GM18502 (cell line): ENCODE results near the gene PLXDC1.
"Not testable (repeated sequence)": the region's sequence is repeated elsewhere in the genome, so short reads cannot be mapped to it uniquely, and the experiment has no call there.

Experiments used
- ATAC-seq: cut with Tn5 transposase; IDR thresholded peaks from one replicate; pipeline ENCODE4 v1.9.1; 2021; ENCODE audit warnings: mild to moderate bottlenecking; ENCODE audit not compliant: unreplicated experiment, poor library complexity

The PLXDC1 gene

DNA sequence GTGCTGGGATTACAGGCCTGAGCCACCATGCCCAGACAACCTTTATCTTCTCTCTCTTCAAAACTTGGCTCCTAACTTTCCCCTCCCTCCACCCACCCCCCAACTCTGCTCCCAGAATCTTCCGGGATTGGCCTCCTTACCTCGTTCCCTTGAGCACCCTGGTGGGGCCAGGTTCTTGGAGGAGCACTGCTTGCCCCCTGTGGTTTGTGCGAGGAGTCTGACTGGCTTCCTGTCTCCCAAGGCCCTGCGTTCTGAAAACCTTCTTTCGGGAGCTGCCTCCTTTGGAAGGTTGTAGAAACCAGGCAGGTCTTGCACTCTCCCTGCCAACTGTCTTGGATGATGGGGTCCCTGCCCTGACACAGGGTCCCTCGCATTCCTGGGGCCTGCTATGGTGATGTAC lies 19.8 kb downstream of the PLXDC1 start:
- no peak for ATAC-seq

DNA sequence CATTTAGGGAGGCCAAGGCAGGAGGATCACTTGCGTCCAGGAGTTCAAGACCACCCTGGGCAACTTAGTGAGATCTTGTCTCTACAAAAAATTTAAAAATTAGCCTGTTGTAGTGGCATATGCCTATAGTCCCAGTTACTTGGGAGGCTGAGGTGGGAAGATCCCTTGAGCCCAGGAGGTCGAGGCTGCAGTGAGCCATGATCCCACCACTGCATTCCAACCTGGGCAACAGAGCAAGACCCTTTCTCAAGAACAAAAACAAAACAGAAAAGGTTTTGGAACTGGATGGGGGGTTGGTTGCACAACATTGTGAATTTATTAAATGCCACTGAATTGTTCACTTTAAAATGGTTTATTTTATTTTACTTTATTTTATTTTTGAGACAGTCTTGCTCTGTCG lies 21.2 kb downstream of the PLXDC1 start:
- no peak for ATAC-seq

DNA sequence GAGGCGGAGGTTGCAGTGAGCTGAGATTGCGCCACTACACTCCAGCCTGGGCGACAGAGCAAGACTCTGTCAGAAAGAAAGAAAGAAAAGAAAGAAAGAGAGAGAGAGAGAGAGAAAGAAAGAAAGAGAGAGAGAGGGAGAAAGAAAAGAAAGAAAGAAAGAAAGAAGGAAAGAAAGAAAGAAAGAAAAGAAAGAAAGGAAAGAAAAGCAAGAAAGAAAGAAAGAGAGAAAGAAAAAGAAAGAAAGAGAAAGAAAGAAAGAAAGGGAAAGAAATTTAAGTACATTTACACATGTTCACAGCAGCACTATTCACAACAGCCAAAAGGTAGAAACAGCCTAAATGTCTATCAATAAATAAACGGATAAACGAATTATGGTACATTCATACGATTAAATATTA lies 21.9 kb downstream of the PLXDC1 start:
- ATAC-seq: not testable (repeated sequence)

DNA sequence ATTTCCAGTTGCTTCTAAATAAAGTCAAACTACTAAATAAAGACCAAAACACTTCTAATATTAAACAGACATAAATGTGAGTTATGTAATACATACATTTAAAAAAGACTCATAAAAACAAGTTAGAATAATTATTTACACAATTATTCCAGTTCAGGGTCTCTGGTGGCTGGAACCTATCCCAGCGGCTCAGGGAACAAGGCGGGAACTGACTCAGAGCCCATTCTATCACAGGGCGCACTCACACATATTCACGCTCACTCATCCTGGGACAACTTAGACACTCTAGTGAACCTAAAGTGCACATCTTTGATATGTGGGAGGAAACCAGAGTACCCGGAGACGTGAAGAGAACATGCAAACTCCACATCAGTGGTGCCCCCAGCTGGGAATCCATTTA lies 25.0 kb downstream of the PLXDC1 start:
- ATAC-seq: no peak

DNA sequence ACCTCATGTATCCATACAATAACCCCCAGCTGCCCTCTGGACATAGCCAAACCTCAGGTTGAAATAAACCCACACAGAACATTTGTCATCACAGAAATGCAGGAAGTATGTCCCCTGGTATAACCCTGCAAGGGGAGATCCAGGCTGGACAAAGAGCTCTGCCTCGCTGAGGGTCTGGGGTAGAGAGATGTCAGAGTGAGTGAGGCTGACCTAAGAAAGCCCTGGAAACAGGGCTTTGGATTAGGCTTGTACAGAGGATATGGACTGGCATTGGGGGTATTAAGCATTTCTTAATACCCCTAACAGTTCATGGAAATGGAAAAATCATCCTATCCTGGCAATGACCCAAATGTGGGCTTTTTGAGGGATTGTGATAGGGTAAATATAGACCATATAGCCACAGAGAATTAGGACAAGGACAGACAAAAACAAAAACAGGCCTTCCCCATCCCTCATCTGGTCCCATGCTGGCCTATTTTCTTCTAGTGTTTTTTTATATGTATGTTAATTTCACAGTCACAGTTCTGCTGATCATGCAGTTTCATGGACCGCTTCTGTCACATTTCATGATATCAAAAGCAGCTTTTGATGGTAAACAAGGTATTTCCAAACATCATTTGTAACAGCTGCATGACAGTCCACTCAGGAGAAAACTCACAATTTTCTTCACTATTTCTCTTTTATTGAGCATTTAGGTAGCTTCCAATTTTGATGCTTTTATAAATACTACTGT lies 26.1 kb downstream of the PLXDC1 start:
- no peak for ATAC-seq

DNA sequence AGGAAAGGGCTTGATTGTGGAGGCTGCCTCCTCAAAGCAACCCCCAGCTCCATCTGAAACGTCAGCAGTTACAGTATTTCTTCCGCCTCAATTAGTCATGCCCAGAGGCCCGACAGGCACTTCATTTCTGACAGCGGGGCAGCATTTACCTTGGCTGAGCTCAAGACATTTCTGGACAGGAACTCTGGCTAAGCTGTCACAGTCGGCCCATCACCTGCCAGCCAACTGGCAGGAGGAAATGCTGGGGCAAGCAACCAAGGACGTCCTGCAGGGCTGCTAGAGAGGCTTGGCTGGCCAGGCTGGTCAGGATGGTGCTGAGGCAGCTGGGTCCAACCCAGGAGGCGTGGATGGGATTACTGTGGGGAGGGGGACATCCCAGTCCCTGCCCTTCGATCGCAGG lies 27.8 kb downstream of the PLXDC1 start:
- ATAC-seq: no peak

DNA sequence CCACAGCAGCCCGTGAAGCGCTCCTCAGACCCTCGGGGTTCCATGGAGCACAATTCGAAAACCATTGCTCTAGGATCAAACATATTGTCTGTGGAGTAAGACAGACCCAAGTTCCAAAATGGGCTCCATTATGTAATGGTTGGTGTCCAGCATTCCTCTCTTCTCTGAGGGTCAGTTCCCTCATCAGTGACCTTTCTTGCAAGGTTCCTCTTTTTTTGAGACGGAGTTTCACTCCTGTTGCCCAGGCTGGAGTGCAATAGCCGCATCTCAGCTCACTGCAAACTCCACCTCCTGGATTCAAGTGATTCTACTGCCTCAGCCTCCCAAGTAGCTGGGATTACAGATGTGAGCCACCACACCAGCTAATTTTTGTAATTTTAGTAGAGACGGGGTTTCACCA lies 28.4 kb downstream of the PLXDC1 start:
- ATAC-seq: no peak

DNA sequence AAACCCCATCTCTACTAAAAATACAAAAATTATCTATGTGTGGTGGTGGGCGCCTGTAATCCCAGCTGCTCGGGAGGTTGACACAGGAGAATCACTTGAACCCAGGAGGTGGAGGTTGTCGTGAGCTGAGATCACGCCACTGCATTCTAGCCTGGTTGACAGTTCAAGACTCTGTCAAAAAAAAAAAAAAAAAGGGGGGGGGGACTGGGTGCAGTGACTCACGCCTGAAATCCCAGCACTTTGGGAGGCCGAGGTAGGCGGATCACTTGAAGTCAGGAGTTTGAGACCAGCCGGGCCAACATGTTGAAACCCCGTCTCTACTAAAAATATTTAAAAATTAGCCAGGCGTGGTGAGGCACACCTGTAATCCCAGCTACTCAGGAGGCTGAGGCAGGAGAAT lies 29.5 kb downstream of the PLXDC1 start:
- not testable (repeated sequence) for ATAC-seq

DNA sequence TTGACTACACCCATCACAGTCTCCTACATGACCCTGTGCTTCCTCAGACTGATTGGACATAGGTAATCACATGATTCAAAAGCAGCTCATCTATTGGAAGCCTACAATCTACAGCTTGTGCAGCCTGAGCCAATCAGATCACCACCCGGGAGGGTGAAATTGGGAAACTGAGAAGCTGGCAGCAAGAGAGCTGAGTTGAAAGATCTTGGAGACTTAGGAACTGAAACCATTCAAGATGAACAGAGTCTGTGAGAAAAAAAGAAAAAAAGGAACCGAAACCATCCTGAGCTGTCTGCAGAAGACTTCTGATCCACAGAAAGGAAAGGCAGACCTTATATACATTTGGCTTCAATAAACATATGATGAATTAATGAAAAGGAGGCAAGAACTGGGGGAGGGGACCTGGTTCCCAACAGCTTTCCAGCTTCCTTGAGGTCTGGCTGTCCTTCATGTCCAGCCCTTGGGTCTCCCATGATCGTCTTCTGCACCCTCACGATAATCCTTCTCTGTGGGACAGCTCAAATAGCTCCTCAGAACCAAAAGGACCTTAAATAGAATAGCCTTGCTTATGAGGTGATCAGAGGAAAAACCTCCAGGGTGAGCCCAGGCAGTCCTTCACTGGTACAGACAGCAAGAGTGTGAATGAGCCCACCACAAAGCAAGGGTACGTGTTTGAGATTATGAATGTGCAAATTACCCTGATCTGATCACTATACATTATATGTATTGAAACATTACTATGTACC lies 32.6 kb downstream of the PLXDC1 start:
- ATAC-seq: peak; percentile 58

DNA sequence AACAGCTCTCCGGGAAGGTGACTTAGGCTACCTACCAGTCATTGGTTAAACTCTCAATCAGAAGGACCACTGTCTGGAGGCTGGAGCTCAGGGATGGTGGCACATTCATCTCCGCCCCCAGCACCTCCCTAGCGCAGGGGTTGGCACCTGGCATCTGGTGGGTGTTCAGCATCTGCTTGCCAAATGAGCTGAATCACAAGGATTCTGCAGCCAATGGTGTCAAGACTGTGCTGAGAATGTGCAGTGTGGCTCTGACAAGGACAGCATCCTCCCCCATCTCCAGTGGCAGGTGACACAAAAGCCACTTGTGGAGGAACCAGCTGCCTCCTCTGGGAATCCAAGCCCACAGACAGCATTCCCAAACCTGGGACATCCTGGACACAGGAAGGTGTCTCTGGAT lies 35.2 kb downstream of the PLXDC1 start:
- ATAC-seq: no peak

DNA sequence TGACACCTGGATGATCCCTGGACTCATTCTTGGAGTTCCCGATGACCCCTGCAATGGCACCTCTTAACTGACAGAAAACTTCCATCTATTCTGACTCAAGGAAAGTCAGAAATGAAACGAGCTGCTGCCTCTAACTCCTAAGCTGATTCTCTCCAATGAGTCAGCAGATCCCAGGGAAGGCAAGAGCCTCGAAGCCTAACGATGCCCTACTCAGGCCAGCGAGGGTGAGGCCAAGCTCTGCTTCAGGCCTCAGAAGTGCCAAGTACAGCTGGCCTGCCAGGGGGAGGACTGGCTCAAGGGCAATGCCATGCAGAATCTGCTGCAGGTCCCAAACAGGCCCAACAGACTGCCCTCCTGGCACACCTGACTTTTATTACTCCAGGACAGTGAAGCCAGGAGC lies 36.3 kb downstream of the PLXDC1 start:
- ATAC-seq: no peak

DNA sequence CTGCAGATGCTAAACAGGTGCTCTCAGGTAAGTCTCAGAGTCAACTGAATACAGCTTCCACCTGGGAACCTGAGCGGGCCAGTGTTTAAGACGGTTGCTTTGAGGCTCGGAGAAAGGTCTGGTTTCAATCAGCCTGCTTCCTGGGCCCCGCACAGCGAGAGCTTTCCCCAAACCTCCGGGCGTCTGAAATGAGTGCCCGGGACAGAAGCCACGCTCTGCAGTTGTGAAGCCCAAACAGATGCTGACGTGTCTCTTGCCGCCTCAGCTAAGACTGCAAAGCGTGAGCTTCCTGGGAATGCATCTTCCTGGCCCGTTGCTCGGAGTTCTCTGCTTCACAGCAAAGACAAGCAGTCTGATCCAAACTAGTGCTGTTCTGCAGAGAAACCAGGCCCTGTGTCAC lies 36.7 kb downstream of the PLXDC1 start:
- no peak for ATAC-seq

DNA sequence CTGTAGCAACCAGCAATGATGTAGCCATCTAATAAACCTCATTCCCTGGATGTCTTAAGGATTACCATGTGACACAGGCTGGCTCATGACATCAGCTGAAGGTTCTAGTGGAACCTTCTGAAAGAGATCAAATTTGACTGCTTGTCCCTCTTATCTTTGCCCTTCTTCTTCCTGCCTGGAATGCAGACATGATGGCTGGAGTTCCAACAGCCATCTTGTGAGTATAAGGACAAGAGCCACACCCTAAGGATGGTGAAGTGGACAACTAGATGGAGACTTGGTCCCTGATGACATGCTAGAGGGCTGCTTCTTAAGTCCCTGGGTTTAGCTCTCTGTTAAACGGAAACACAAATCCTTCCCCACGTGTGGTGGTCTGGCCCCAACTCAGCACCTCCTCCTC lies 37.6 kb downstream of the PLXDC1 start:
- no peak for ATAC-seq

DNA sequence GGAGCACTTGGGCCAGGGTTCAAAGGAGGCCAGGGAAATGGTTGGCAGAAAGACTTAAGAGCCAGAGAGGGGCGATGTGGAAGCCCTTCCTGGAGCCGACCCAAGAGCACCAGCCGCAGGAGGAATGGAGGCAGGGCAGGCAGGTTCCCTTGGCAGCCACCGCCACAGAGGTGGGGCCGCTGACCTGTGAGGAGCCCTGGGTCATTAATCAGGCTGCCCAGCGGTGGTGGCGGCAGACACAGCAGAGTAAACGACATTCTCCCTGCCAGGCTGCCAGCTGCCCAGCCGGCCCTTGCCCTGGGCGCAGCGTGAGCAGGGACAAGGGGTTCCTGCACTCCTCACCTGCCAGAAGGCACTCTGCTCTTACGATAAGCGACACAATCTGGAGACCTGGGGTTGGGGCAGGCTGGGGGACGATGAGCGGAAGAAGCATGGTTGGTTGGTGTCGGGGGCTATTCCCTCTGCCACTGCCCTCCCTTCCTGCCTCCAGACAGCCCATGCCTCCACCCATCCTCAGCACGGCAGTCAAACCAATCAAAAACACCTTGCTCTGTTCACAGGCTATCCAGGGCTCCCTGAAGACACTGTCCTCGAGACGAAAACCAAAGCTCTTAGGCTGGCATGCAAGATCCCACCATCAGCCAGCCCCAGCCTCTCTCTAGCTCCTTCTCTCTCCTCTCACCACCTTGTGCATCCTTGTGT lies 40.9 kb downstream of the PLXDC1 start:
- ATAC-seq: no peak

DNA sequence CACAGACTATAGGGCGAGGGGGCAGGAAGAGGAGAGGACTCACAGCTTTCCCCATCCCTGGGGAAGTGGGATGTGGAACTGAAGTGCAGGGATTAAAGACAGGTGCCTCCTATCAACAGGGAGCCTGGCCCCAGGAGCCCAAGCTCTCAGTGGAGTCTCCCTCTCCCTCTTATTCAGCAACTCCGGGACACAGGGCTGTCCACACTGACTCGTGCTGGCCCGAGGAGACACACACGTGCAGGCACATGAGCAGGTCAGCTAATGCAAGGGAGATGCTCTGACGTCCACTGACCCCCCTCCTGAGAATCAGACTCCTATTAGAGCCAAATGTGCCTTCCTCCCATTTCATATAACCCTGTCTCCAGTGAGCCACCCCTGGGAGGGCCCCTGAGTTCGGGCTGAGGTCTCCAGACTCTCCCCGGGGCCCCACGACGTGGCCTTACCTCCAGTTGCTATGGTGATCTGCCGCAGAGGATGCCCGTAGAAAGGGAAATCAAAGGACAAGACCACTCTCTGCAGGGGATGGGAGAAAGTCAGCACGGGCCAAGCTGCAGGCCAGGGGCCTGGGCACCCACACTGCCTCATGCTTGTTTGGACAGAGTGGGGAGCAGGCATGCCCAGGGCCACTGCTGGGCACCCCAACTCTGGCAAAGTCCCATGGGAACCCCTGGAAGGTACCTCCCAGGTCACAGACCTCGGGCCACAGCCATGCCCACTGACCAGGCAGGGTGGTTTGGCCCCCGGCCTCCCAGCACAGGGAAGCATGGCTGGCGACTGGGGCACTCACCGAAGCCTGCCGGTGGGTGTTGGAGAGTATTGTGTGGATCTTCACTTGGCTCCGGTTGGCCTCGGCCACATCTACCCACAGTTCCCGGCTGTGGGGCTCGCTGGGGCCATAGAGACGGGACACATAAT lies 42.7 kb downstream of the PLXDC1 start:
- no peak for ATAC-seq

DNA sequence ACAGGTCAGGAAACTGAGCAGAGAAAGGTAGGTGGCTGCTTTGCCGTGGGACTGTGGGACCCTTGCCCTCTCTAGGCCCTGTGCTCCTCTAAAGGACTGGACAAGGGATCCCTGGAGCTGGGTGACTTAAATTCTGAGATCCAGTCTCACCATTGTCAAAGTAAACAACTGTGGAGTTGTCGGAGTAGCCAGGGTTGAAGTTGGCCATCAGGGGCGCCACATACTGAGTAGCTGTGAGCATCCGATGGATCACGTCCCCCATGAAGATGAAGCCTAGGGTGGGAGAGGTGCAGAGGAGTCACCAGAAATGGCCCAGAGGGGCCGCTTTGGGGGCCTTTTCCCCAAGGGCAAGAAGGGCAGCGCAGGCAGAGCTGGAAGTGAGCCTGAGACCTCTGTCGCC lies 43.5 kb downstream of the PLXDC1 start:
- ATAC-seq: no peak

DNA sequence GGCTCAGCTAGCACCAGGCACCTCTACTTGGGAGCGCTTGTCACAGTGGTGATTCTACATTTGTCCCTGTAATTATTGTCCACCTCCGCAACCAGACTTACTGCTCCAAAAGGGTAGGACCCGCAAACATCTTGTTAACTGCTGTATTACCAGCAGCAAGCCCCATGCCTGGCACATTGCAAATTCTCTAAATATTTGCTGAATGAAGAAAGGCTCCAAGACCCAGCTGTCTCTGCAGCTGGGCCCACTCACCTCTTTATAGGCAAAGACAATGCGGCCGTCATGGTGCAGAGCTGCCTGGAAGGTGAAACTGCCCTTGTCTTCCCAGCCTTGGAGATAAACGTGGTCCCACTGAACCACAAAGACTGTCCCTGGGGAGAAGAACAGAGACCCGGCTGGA lies 44.3 kb downstream of the PLXDC1 start:
- no peak for ATAC-seq

DNA sequence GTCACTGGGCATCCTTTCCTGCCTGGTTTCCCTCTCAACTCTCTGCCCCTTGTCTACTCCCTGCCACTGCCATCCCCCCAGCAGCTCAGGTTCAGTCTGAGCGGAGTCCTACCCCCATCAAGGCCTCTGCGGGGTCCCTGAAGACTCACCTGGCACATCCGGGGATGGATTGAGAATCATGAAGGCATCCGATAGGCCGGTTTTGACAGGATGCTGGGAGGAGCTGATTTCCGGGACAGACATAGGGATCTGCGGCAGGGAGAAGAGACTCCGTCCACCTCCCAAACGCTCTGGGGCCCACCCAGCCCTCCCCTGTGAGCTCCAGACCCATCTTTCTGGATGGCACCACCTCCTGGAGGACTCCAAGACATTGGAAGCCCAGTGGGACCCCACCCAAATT lies 45.7 kb downstream of the PLXDC1 start:
- no peak for ATAC-seq

DNA sequence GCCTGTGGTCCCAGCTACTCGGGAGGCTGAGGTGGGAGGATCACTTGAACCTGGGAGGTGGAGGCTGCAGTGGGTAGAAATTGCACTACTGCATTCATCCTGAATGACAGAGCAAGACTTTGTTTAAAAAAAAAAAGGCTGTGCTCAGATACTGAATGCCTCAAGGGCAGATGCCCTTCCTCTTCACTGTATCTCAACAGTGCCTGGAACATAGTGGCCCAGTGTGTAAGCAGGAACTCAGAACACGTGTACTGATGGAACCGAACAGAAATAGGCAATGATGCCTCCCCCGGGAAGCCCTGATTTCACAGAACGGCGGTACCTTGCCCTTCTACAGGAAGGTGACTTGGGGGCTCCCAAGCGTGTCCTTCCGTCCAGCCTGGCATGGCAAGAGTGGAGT lies 46.8 kb downstream of the PLXDC1 start:
- ATAC-seq: no peak

DNA sequence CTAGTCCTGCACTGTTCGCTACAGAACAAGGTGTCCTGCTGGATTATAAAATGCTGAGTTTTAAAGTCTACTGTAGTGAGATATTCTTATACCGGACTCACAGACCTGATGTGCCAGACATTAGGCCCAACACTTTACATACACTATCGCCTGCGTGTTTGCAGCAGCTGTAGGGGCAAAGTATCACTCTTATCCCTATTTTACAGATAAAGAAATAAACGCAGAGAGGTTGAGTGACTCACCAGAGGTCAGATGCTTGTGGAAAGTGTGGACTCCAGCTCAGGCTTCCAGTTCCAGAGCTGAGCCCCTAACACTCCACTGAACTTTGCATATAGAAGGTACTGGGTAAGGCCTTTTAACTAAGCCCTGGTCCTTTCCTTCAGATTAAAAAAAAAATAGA lies 47.4 kb downstream of the PLXDC1 start:
- ATAC-seq: no peak
